HL-60 (cell line): ENCODE results near the gene GLI3.

Experiments used
- CTCF ChIP-seq: IDR thresholded peaks from one replicate; pipeline ENCODE4 v1.5.1; 2011; ENCODE audit warnings: low read length, control low read depth, inconsistent platforms; ENCODE audit not compliant: insufficient read depth
- POLR2AphosphoS5 ChIP-seq: IDR thresholded peaks from 2 replicates; pipeline ENCODE4 v1.6.1; 2012; ENCODE audit warnings: low read depth

- TF ChIP-seq CTCF (no peak), POLR2AphosphoS5 (no peak)
These were observed 69.8 kb downstream of the GLI3 start for GRCh38 chr7:42167206-42167605.
